Measurements from ENCODE around the gene NDRG3. TPM values are rescaled to one million over a fixed set of nuclear protein-coding genes. Genes with fewer than 3 reads are reported as not detected.

Gene NDRG3
- total and polyA plus RNA-seq, 2 experiments from 2014 or later: 31.1 to 43.4 TPM

- Histone ChIP-seq H3K27me3 (no peaks in the 10 kb centered on the region), H3K36me3 (peaks cover 9% of the 10 kb centered on the region), H3K27ac (no peak overlapping the region), H3K4me3 (no peak overlapping the region), H3K9me3 (ENCODE audit: low read depth) (no peaks in the 10 kb centered on the region), H3K4me1 (ENCODE audit: low read depth) (no peaks in the 10 kb centered on the region)
- TF ChIP-seq, protein P1, sequence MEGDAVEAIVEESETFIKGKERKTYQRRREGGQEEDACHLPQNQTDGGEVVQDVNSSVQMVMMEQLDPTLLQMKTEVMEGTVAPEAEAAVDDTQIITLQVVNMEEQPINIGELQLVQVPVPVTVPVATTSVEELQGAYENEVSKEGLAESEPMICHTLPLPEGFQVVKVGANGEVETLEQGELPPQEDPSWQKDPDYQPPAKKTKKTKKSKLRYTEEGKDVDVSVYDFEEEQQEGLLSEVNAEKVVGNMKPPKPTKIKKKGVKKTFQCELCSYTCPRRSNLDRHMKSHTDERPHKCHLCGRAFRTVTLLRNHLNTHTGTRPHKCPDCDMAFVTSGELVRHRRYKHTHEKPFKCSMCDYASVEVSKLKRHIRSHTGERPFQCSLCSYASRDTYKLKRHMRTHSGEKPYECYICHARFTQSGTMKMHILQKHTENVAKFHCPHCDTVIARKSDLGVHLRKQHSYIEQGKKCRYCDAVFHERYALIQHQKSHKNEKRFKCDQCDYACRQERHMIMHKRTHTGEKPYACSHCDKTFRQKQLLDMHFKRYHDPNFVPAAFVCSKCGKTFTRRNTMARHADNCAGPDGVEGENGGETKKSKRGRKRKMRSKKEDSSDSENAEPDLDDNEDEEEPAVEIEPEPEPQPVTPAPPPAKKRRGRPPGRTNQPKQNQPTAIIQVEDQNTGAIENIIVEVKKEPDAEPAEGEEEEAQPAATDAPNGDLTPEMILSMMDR (IDR thresholded peaks at IDR 0.05; ENCODE audit: low read depth, low read length): no peak
- no peak for DNase-seq (ENCODE audit: low read depth in 1 of 2, low spot score in 1 of 2)
Observed at GRCh38 chr20:36760647-36761046, 14.8 kb upstream of the NDRG3 start.

DNA sequence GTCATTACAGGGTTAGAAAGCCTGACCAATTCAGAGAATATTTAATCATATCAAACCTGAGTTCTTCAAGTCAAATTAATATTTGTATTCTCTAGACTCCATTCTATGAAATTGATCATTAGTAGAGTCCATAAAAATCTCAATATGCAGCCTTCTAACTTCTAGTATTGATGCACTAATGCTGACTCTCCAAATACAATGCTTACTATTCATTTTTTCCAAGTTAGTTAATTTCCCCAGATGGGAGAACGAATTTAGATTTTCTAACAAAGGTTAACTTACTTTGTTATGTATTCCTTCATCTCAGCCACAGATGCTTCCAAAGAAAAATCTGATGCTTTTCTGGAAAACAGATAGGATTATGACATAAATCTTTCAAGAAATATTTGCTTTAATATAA lies 12.4 kb upstream of the NDRG3 start:
- Histone ChIP-seq H3K27me3 (no peaks in the 10 kb centered on the region), H3K9me3 (ENCODE audit: low read depth) (no peaks in the 10 kb centered on the region), H3K4me1 (ENCODE audit: low read depth) (no peaks in the 10 kb centered on the region), H3K4me3 (no peak overlapping the region), H3K36me3 (peaks cover 9% of the 10 kb centered on the region), H3K27ac (no peak overlapping the region)
- TF ChIP-seq, protein P1 (IDR thresholded peaks at IDR 0.05; ENCODE audit: low read depth, low read length): no peak
- no peak for DNase-seq (ENCODE audit: low read depth in 1 of 2, low spot score in 1 of 2)

GRCh38 chr20:36756496-36756895 lies 10.6 kb upstream of the NDRG3 start:
- Histone ChIP-seq H3K4me3 (no peak overlapping the region), H3K27me3 (no peaks in the 10 kb centered on the region), H3K4me1 (ENCODE audit: low read depth) (no peaks in the 10 kb centered on the region), H3K36me3 (peaks cover 21% of the 10 kb centered on the region), H3K27ac (no peak overlapping the region), H3K9me3 (ENCODE audit: low read depth) (no peaks in the 10 kb centered on the region)
- TF ChIP-seq, protein P1 (IDR thresholded peaks at IDR 0.05; ENCODE audit: low read depth, low read length): no peak
- DNase-seq (ENCODE audit: low read depth in 1 of 2, low spot score in 1 of 2): no peak

DNA sequence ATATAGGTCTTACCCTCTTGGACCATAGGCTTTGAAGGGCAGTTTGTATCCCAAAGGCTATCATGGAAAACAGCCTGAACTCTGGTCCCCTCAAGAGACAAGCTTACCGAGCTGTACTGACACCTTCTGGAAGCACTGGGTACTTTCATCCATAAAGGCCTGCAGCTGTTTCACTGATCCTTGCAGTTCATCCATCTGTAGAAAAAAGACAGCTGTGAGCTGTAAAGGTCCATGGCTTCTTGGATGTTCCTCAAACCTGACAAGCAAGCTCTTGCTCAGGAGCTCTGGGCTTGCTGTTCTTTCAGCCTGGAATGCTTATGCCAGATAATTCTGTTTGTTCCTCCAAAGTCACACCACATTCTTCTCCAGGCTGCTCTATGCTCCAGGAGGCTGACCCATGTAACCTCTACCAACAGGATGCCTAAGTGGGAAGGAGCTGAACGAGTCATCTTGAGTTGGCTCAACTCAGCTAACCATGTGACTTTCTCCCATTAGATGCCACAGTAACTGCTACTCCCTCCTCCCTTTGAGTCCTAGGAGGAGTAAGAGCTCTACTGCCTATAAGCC lies 8.8 kb upstream of the NDRG3 start:
- TF ChIP-seq, protein P1 (IDR thresholded peaks at IDR 0.05; ENCODE audit: low read depth, low read length): peak; percentile 83
- H3K36me3 ChIP-seq: peaks cover 22% of the 10 kb centered on the region
- no peaks in the 10 kb centered on the region for H3K4me1 ChIP-seq (ENCODE audit: low read depth)
- no peak overlapping the region for H3K4me3 ChIP-seq
- H3K9me3 ChIP-seq (ENCODE audit: low read depth): no peaks in the 10 kb centered on the region
- H3K27ac ChIP-seq: no peak overlapping the region
- DNase-seq (ENCODE audit: low read depth in 1 of 2, low spot score in 1 of 2): peak; percentile 82
- no peaks in the 10 kb centered on the region for H3K27me3 ChIP-seq

GRCh38 chr20:36752582-36752981 lies 6.7 kb upstream of the NDRG3 start:
- TF ChIP-seq, protein P1 (IDR thresholded peaks at IDR 0.05; ENCODE audit: low read depth, low read length): no peak
- no peak for DNase-seq (ENCODE audit: low read depth in 1 of 2, low spot score in 1 of 2)
- Histone ChIP-seq H3K36me3 (peaks cover 17% of the 10 kb centered on the region), H3K27ac (no peak overlapping the region), H3K4me1 (ENCODE audit: low read depth) (no peaks in the 10 kb centered on the region), H3K9me3 (ENCODE audit: low read depth) (no peaks in the 10 kb centered on the region), H3K4me3 (no peak overlapping the region), H3K27me3 (no peaks in the 10 kb centered on the region)

Data from cardiac muscle cell (in vitro differentiated cells and primary cell).